Keratinocyte (primary cell): ENCODE measurements around the gene ARHGAP18. TPM values are rescaled to one million over a fixed set of nuclear protein-coding genes. Genes with fewer than 3 reads are reported as not detected.

Experiments
- DNase-seq: peaks from one replicate; pipeline ENCODE4 v3.0.0-alpha.2; 2011; ENCODE audit warnings: low read depth, missing footprints, low spot score
- FAIRE-seq: peaks from 2 replicates; lab custom pipeline; 2011; peaks lifted over from hg19 to GRCh38; lab: Jason Lieb, UNC
- H2AFZ ChIP-seq: 2 replicates; pipeline ENCODE4 v1.6.0; 2012; ENCODE audit warnings: low read length, control low read depth, inconsistent platforms; ENCODE audit not compliant: control insufficient read depth
- H3K27ac ChIP-seq: 2 replicates; pipeline ENCODE4 v1.5.1; 2011; ENCODE audit warnings: low read length; ENCODE audit not compliant: control insufficient read depth, insufficient read depth
- H3K27me3 ChIP-seq: 3 replicates; pipeline ENCODE4 v1.6.0; 2011; ENCODE audit warnings: low read length; ENCODE audit not compliant: control insufficient read depth, insufficient read depth; ENCODE audit errors: extremely low read depth
- H3K36me3 ChIP-seq, 2 experiments: 2 replicates in 1 of 2; 3 replicates in 1 of 2; pipeline ENCODE4 v1.5.1; 2011; ENCODE audit warnings: low read length in 2 of 2, mild to moderate bottlenecking in 1 of 2; ENCODE audit not compliant: control insufficient read depth in 2 of 2, insufficient read depth in 2 of 2; ENCODE audit errors: extremely low read depth in 1 of 2
- H3K4me1 ChIP-seq: 3 replicates; pipeline ENCODE4 v1.5.1; 2011; ENCODE audit warnings: low read length; ENCODE audit not compliant: control insufficient read depth, insufficient read depth; ENCODE audit errors: extremely low read depth
- H3K4me2 ChIP-seq: 3 replicates; pipeline ENCODE4 v1.6.0; 2011; ENCODE audit warnings: low read depth, low read length; ENCODE audit not compliant: control insufficient read depth, insufficient read depth; ENCODE audit errors: extremely low read depth
- H3K4me3 ChIP-seq, 3 experiments: fragments of 200-600 bp in 1 of 3; sonication (generic) in 1 of 3; 2 replicates in 2 of 3; 3 replicates in 1 of 3; pipeline ENCODE4 v1.5.1; 2011 to 2016; ENCODE audit warnings: low read length in 3 of 3, mild to moderate bottlenecking in 3 of 3, control low read depth in 2 of 3, inconsistent platforms in 1 of 3, low read depth in 1 of 3, mixed read lengths in 1 of 3, mixed run types in 1 of 3, moderate library complexity in 1 of 3; ENCODE audit not compliant: control insufficient read depth in 2 of 3, insufficient read depth in 2 of 3; ENCODE audit errors: extremely low read depth in 1 of 3
- H3K79me2 ChIP-seq: 2 replicates; pipeline ENCODE4 v1.6.0; 2012; ENCODE audit warnings: low read length; ENCODE audit not compliant: control insufficient read depth, insufficient read depth
- H3K9ac ChIP-seq: 3 replicates; pipeline ENCODE4 v1.6.0; 2011; ENCODE audit warnings: low read length; ENCODE audit not compliant: control insufficient read depth, insufficient read depth; ENCODE audit errors: extremely low read depth
- H3K9me1 ChIP-seq: 3 replicates; pipeline ENCODE4 v1.6.0; 2011; ENCODE audit warnings: low read length; ENCODE audit not compliant: control insufficient read depth, insufficient read depth; ENCODE audit errors: extremely low read depth
- H3K9me3 ChIP-seq: 2 replicates; pipeline ENCODE4 v1.5.1; 2012; ENCODE audit warnings: low read depth, low read length; ENCODE audit not compliant: control insufficient read depth
- H4K20me1 ChIP-seq: 3 replicates; pipeline ENCODE4 v1.6.0; 2011; ENCODE audit warnings: low read length; ENCODE audit not compliant: control insufficient read depth, insufficient read depth; ENCODE audit errors: extremely low read depth
- EZH2 ChIP-seq: IDR thresholded peaks from one replicate; pipeline ENCODE4 v1.6.1; 2012; ENCODE audit warnings: inconsistent platforms, mild to moderate bottlenecking, low read length, moderate library complexity
- dilution Hi-C: fragments of 300-500 bp; cut with MboI; formaldehyde crosslinking; loops from one replicate; pipeline ENCODE4 v1.7.0; 2020; ENCODE audit warnings: low sequenced_read_pairs; ENCODE audit not compliant: extremely low pct_ligation_motif_present
- polyA plus RNA-seq, 5 experiments: library from polyadenylated mRNA; depleted of rRNA in 3 of 5; stranded (reverse) in 3 of 5; stranded (forward) in 1 of 5; unstranded in 1 of 5; fragments of >200 nt; gene quantifications; 1 replicate in 1 of 5; 2 replicates in 3 of 5; 3 replicates in 1 of 5; pipeline versions ENCODE4 v1.2.1 to v1.2.3, GENCODE V29; 2011 to 2012; ENCODE audit warnings: missing spikeins in 2 of 5, low read depth in 1 of 5, low replicate concordance in 1 of 5
- TF ChIP-seq, protein P1 (sequence below), 3 experiments: IDR thresholded peaks in 1 of 3; conservative IDR thresholded peaks in 1 of 3; optimal IDR thresholded peaks in 1 of 3; 2 replicates in 2 of 3; 3 replicates in 1 of 3; pipeline versions ENCODE3 to v1.5.1; 2011; ENCODE audit warnings: low read length in 3 of 3, mild to moderate bottlenecking in 3 of 3, moderate library complexity in 2 of 3, control low read depth in 1 of 3, inconsistent platforms in 1 of 3; ENCODE audit not compliant: insufficient read depth in 2 of 3; ENCODE audit errors: extremely low read depth in 1 of 3

Gene ARHGAP18
- polyA plus RNA-seq, 1 donor (not counting 4 experiments of a cell fraction or from before 2014, with no cell fraction given) = 17.7 TPM

DNA sequence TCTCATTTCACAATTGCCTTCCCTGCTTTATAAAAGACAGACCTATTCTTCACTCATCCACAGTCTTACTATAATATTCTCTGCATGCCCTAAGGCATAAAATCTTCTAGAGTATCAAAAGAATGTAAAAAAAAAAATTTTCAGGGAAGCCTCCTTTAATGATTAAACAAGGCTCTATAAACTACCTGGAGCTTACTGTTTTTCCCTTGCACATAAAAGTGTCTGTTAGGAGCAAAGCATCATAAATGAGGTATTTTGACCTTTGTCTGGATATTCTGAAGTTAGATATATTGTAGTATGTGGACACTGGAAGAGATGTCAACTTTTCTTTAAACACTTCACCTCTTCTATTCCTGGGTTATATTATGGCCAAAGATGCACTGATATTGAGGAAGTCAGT, 97.5 kb downstream of the ARHGAP18 start:
- no peaks in the 10 kb centered on the region for H3K9me1 ChIP-seq
- no peaks in the 10 kb centered on the region for H3K79me2 ChIP-seq
- H3K4me2 ChIP-seq = no peak overlapping the region
- TF ChIP-seq EZH2 = no peak
- TF ChIP-seq, protein P1, sequence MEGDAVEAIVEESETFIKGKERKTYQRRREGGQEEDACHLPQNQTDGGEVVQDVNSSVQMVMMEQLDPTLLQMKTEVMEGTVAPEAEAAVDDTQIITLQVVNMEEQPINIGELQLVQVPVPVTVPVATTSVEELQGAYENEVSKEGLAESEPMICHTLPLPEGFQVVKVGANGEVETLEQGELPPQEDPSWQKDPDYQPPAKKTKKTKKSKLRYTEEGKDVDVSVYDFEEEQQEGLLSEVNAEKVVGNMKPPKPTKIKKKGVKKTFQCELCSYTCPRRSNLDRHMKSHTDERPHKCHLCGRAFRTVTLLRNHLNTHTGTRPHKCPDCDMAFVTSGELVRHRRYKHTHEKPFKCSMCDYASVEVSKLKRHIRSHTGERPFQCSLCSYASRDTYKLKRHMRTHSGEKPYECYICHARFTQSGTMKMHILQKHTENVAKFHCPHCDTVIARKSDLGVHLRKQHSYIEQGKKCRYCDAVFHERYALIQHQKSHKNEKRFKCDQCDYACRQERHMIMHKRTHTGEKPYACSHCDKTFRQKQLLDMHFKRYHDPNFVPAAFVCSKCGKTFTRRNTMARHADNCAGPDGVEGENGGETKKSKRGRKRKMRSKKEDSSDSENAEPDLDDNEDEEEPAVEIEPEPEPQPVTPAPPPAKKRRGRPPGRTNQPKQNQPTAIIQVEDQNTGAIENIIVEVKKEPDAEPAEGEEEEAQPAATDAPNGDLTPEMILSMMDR (optimal IDR thresholded peaks at IDR 0.05 in 1 of 3, IDR thresholded peaks at IDR 0.05 in 1 of 3, conservative IDR thresholded peaks at IDR 0.05 in 1 of 3; ENCODE audit: extremely low read depth in 1 of 3, insufficient read depth in 2 of 3, low read length in 3 of 3) = no peak
- H3K9me3 ChIP-seq = no peaks in the 10 kb centered on the region
- H3K36me3 ChIP-seq = peaks cover 13 to 14% of the 10 kb centered on the region in 2 experiments
- H3K27ac ChIP-seq = no peak overlapping the region
- no peak overlapping the region for H3K4me3 ChIP-seq
- dilution Hi-C loops = no loop called here
- H3K9ac ChIP-seq = no peak overlapping the region
- DNase-seq (no peak), FAIRE-seq (no peak)
- no peaks in the 10 kb centered on the region for H4K20me1 ChIP-seq
- no peaks in the 10 kb centered on the region for H3K4me1 ChIP-seq
- H2AFZ ChIP-seq = no peak overlapping the region
- H3K27me3 ChIP-seq = no peaks in the 10 kb centered on the region

DNA sequence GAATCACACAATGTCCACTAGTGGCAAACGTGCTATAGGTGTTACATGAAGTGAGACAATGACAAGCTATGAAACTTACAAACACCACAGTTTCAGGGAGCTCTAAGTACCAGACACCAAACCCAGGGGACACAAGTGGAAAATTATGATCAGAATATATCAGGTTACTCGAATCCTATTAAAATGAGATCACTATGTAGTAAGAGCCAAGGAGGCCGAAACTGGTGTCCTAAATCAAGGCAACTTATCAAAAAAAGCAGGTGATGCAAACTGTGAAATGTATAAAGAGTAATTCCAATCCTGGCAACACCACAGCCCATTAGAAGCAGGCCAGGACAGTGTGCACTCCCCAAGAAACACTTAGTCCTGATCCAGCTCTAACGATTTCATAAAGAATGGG, 100.3 kb downstream of the ARHGAP18 start:
- H4K20me1 ChIP-seq = no peaks in the 10 kb centered on the region
- FAIRE-seq (no peak), DNase-seq (no peak)
- no peak overlapping the region for H3K4me2 ChIP-seq
- H3K36me3 ChIP-seq = peaks cover 9 to 12% of the 10 kb centered on the region in 2 experiments
- H3K9me3 ChIP-seq = no peaks in the 10 kb centered on the region
- H3K27me3 ChIP-seq = no peaks in the 10 kb centered on the region
- no peaks in the 10 kb centered on the region for H3K4me1 ChIP-seq
- dilution Hi-C loops = no loop called here
- H3K27ac ChIP-seq = no peak overlapping the region
- H2AFZ ChIP-seq = no peak overlapping the region
- no peak overlapping the region for H3K9ac ChIP-seq
- no peaks in the 10 kb centered on the region for H3K79me2 ChIP-seq
- H3K9me1 ChIP-seq = no peaks in the 10 kb centered on the region
- no peak overlapping the region for H3K4me3 ChIP-seq
- TF ChIP-seq, protein P1 (optimal IDR thresholded peaks at IDR 0.05 in 1 of 3, IDR thresholded peaks at IDR 0.05 in 1 of 3, conservative IDR thresholded peaks at IDR 0.05 in 1 of 3; ENCODE audit: extremely low read depth in 1 of 3, insufficient read depth in 2 of 3, low read length in 3 of 3) = no peak
- TF ChIP-seq EZH2 = no peak
